ENCODE data around the gene RELN.

- TF ChIP-seq HDAC6 (IDR thresholded peaks at IDR 0.05; ENCODE audit: unreplicated experiment) (no peak), RAD21 (IDR thresholded peaks at IDR 0.05; ENCODE audit: insufficient read depth, low read depth, low read length) (no peak), MYC (IDR thresholded peaks at IDR 0.05; ENCODE audit: insufficient read depth, insufficient read length, insufficient replicate concordance, low read length, severe bottlenecking) (no peak), POLR2A (IDR thresholded peaks at IDR 0.05; ENCODE audit: low read depth, low read length) (no peak), TARDBP (IDR thresholded peaks at IDR 0.05; ENCODE audit: borderline replicate concordance) (no peak), FOXK2 (IDR thresholded peaks at IDR 0.05) (no peak), ZNF384 (IDR thresholded peaks at IDR 0.05; ENCODE audit: borderline replicate concordance, low read depth, low read length) (no peak), POLR2AphosphoS2 (IDR thresholded peaks at IDR 0.05; ENCODE audit: low read depth, low read length) (no peak), EZH2 (IDR thresholded peaks at IDR 0.05; ENCODE audit: borderline replicate concordance, control insufficient read depth, low read depth, low read length) (no peak), CEBPB (IDR thresholded peaks at IDR 0.05; ENCODE audit: borderline replicate concordance in 1 of 2, low read depth in 2 of 2, low read length in 2 of 2) (no peak), MAX (IDR thresholded peaks at IDR 0.05; ENCODE audit: low read depth, low read length) (no peak), NR2C2 (IDR thresholded peaks at IDR 0.05; ENCODE audit: borderline replicate concordance, control insufficient read depth, insufficient read length, low read depth) (no peak), POLR2AphosphoS5 (IDR thresholded peaks at IDR 0.05; ENCODE audit: low read length) (no peak), CTCF (IDR thresholded peaks at IDR 0.05 in 2 of 3, conservative IDR thresholded peaks at IDR 0.05 in 1 of 3; ENCODE audit: control insufficient read depth in 2 of 3, extremely low read depth in 1 of 3, insufficient read depth in 1 of 3, low read depth in 3 of 3, low read length in 3 of 3) (no peak)
These were observed 218.2 kb downstream of the RELN start for GRCh38 chr7:103771294-103771693.

Data from GM12878 (cell line).